Mucosa of descending colon (tissue), 3 donors: ENCODE data around the gene LTN1. TPM values are rescaled to one million over a fixed set of nuclear protein-coding genes. Genes with fewer than 3 reads are reported as not detected.
"Not testable (repeated sequence)": the region's sequence is repeated elsewhere in the genome, so short reads cannot be mapped to it uniquely, and the experiment has no call there.

Experiments
- ATAC-seq: fragments of 200-7000 bp; cut with Tn5 transposase; one replicate; pipeline ENCODE4 v1.9.1; 2020; ENCODE audit warnings: mild to moderate bottlenecking, moderate library complexity
- DNase-seq, 3 donors: peaks; one replicate each; pipeline ENCODE4 v3.0.0-alpha.2; 2020
- H3K36me3 ChIP-seq: fragments of 200-600 bp; one replicate; pipeline ENCODE4 v1.8.0; 2021; ENCODE audit warnings: low read depth, mild to moderate bottlenecking
- H3K4me1 ChIP-seq: fragments of 200-600 bp; one replicate; pipeline ENCODE4 v1.8.0; 2021; ENCODE audit warnings: low read depth, mild to moderate bottlenecking
- H3K4me3 ChIP-seq: fragments of 200-600 bp; one replicate; pipeline ENCODE4 v1.8.0; 2021; ENCODE audit warnings: mild to moderate bottlenecking
- H3K9me3 ChIP-seq: fragments of 200-600 bp; one replicate; pipeline ENCODE4 v1.8.0; 2021; ENCODE audit warnings: mild to moderate bottlenecking
- CTCF ChIP-seq: fragments of 200-600 bp; IDR thresholded peaks from one replicate; pipeline ENCODE4 v1.8.0; 2022; ENCODE audit warnings: antibody characterized with exemption, mild to moderate bottlenecking
- intact Hi-C, 2 donors: fragments of 100-400 bp; cut with DNase I in 1 of 2; cut with micrococcal nuclease in 1 of 2; formaldehyde crosslinking; loops; one replicate each; pipeline versions ENCODE4 v1.11.0 to v1.11.1; 2022; cut with DNase I, micrococcal nuclease
- total RNA-seq, 3 donors: library from RNA; stranded (reverse); fragmentation: NEBNext Ultra II Directional in 2 of 3; extraction: Animal tissue kit (Norgen Biotek cat#: 25700) in 2 of 3; gene quantifications; one replicate each; pipeline versions ENCODE4 v1.2.1 to v1.2.4, GENCODE V29; 2021 to 2023
- donor health status: DM: no; HTN: no; CAD: no; lungs with moderate emphysema.
- donor health status: DM: no; HTN: no; CAD: no.
- donor health status: DM: no; HTN: yes; CAD: no.

Gene LTN1
- total RNA-seq, 3 donors from 2014 or later: 24.5 to 32.7 (median 30.9) TPM

- peaks cover 7% of the 10 kb centered on the region for H3K4me1 ChIP-seq
- H3K4me3 ChIP-seq: no peak overlapping the region
- H3K36me3 ChIP-seq: no peaks in the 10 kb centered on the region
- no peak for DNase-seq
- no peaks in the 10 kb centered on the region for H3K9me3 ChIP-seq
- TF ChIP-seq CTCF: no peak
- no peak for ATAC-seq
- intact Hi-C loops: no loop called here
Measured at GRCh38 chr21:29005696-29006095, 13.0 kb upstream of the LTN1 start.

- no peak for TF ChIP-seq CTCF
- H3K4me1 ChIP-seq: peaks cover 7% of the 10 kb centered on the region
- H3K4me3 ChIP-seq: peak overlapping the region; percentile 15
- H3K36me3 ChIP-seq: no peaks in the 10 kb centered on the region
- H3K9me3 ChIP-seq: no peaks in the 10 kb centered on the region
- DNase-seq (peak; percentile 94 to 98 (median 96)), ATAC-seq (peak; percentile 100)
- intact Hi-C loops: loop anchor here in 1 of 2 donors (2.0 kb wide), 1 partner anchor 70 kb away; the partner anchor contains the start of gene CCT8
Measured at GRCh38 chr21:29002442-29003144, 9.9 kb upstream of the LTN1 start.

- Histone ChIP-seq H3K36me3 (no peaks in the 10 kb centered on the region), H3K9me3 (no peaks in the 10 kb centered on the region), H3K4me1 (peaks cover 16% of the 10 kb centered on the region), H3K4me3 (no peak overlapping the region)
- TF ChIP-seq CTCF: no peak
- intact Hi-C loops: no loop called here
- ATAC-seq (no peak), DNase-seq (no peak)
Measured at GRCh38 chr21:28993293-28993629, 584 bp upstream of the LTN1 start.

- ATAC-seq: peak; percentile 25
- no peak for TF ChIP-seq CTCF
- intact Hi-C loops: no loop called here
- Histone ChIP-seq H3K4me3 (peak overlapping the region; percentile 74), H3K9me3 (no peaks in the 10 kb centered on the region), H3K4me1 (peaks cover 16% of the 10 kb centered on the region), H3K36me3 (no peaks in the 10 kb centered on the region)
- DNase-seq: no peak
Measured at GRCh38 chr21:28991861-28992525, 684 bp downstream of the LTN1 start.

- DNase-seq, ATAC-seq, H3K4me3 ChIP-seq, intact Hi-C loops, H3K36me3 ChIP-seq, H3K9me3 ChIP-seq: not testable (repeated sequence)
- H3K4me1 ChIP-seq: peaks cover 15% of the 10 kb centered on the region
Measured at GRCh38 chr21:28988146-28988545, 4.5 kb downstream of the LTN1 start.

GRCh38 chr21:28986677-28987076 lies 6.0 kb downstream of the LTN1 start:
- Histone ChIP-seq H3K36me3 (peaks cover 7% of the 10 kb centered on the region), H3K4me1 (peaks cover 8% of the 10 kb centered on the region), H3K9me3 (no peaks in the 10 kb centered on the region), H3K4me3 (no peak overlapping the region)
- intact Hi-C loops: no loop called here
- DNase-seq (no peak), ATAC-seq (no peak)
- no peak for TF ChIP-seq CTCF
